GM18907 (cell line): ENCODE data around the gene RASAL1.
A peak's percentile ranks its signal among the peaks of the same experiment; 100 is the strongest.

ENCODE experiments used
- ATAC-seq: cut with Tn5 transposase; IDR thresholded peaks from one replicate; pipeline ENCODE4 v1.9.1; 2021; ENCODE audit warnings: mild to moderate bottlenecking, moderate library complexity; ENCODE audit not compliant: unreplicated experiment

The RASAL1 gene

DNA sequence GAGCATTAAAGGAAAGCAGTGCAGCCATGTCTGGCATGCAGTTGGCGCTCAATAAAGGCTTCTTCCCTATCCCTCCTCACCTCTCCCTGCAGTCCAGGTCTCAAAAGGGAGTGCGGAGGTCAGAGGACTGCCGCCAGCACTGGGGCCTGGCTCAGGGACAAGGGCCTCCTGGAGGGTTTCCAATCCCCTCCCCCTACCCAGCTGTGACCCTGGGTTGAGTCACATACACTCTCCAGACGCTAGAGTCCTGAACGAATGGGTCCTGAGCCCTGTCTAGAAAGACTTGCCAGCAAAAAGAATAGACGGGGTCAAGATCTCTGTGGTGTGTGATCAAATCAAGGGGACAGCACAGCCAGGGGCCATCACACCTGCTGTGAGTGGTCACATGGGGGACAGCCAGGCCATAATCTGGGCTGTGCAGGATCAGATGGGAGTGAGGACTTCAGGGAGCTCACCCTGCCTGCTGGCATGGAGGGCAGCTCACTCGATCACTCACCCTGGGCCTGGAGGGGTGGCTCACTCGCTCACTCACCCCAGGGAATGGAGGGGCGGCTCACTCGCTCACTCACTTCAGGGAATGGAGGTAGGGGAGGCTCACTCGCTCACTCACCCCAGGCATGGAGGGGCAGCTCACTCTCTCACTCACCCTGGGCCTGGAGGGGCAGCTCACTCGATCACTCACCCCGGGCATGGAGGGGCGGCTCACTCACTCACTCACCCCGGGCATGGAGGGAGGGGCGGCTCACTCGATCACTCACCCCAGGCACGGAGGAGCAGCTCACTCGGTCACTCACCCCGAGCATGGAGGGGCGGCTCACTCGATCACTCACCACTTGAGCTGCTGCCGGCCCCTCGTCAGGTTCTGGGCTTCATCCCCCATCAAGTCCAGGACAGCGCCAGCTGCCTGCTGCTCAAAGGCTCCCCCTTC is 26.8 kb upstream of the RASAL1 start:
- no peak for ATAC-seq

DNA sequence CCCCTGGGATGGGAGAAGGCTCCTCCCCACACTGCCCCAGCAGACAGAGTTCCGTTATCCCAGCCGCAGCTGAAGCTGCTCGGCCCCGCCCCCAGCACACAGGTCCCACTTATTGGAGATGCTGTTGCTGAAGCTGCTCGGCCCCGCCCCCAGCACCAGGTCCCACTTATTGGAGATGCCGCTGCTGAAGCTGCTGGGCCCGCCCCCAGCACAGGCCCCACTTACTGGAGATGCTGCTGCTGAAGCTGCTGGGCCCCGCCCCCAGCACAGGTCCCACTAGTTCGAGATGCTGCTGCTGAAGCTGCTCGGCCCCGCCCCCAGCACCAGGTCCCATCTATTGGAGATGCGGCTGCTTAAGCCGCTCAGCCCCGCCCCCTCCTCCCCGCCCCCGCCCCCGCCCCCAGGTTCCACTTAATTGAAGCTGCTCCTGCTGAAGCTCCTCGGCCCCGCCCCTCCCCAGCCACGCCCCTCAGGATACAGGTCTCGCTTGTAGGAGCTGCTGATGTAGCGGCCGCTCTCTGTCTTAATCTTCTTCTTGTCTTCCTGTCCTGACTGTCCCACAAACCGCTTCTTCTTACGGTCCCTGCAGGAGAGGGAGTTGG is 26.0 kb upstream of the RASAL1 start:
- no peak for ATAC-seq

DNA sequence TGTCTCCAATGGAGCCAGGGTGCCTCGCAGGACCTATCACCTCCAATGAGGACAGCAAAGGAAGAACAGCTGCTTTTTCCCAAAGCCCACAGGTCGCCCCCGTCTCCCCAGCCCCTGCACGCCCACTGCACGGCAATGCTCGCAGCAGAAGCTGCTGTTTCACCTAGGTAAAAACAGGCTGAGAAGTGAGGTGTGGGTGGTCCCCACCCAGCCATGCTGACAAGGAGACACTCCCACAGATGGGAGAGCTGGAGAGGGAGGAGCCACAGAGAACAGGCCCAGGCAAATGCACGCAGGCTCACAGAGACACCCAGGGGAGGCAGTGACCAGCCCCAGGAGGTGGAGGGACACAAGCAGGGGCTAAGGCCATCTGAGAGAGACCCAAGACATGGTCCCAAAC is 24.4 kb upstream of the RASAL1 start:
- ATAC-seq: no peak

DNA sequence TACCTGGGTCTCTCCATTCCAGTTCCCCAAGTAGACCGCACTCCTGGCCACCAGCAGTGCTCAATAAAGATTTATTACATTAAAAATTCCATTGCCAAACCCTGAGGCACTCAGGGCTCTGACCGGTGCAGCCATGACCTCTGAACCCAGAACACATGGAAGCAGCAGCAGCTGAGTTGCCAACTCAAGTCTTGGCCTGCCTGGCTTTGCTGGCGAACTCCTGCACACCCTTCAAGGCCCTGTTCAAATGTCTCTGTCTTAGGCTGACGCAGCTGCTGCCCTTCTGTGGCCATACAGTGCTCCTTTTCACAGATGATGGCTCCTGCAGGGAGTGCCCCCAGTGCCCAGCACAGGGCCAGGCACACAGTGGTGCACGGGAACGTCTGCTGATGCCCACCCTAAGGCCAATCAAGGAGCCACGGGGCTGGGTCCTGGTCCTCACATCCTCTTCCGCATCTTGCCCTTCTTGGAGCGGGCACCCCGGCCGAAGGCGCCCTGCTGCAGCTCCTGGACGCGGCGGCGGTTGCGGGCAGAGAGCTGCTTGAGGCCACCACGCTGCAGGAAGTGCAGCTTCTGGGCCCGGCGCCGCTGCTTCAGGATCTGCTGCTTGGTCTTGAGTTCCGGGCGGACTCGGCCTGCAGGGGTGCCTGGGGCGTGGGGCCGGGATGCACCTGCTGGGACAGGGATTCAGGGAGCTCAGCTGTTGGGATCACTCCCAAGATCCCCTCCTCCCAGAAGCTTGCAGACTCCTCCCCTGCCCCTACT is 23.1 kb upstream of the RASAL1 start:
- ATAC-seq: no peak

DNA sequence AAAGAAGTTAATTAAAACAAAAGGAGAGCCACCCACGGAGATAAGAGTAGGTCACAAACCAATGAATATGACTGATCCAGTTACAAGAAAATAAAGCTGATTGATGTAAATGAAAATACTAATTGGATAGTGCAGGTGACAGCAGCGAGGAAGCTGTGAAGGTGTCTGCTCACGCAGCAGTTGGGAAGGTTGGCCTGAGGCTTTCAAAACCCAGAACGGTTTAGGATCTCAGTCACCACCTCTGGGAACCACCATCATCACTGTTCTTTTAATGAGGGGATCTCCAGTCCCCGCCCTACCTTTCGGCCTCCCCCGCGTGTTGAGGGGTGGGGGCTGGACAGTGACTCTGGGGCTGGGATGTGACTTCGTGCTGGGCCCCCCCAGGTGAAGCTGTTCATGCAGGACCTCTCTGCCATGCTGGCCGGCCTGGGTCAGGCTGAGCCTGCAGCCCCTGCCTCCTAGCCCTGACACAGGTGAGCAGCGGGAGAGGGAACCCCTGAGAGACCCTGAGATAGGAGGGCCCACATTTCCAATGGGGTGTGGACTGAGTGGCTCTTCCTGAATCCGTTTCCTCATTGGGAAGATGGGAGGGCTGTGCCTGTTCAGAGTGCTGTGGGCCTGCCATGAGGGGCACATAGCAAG is 21.8 kb upstream of the RASAL1 start:
- ATAC-seq: no peak

DNA sequence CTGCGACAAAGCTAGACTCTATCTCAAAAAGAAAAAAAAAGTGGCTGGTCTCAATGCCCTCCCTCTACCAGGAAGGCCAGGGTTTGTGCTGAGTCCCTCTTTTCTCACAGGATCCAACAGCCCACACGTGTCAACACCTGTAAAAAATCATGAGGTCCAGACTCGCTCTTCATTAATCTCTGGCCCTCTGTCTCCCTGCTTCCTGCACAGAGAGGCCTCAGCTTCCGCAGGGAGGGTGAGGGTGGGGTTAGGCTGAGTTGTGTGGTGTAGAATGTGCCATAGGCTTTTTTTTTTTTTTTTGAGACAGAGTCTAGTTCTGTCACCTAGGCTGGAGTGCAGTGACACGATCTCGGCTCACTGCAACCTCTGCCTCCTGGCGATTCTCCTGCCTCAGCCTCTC is 20.1 kb upstream of the RASAL1 start:
- ATAC-seq: no peak

DNA sequence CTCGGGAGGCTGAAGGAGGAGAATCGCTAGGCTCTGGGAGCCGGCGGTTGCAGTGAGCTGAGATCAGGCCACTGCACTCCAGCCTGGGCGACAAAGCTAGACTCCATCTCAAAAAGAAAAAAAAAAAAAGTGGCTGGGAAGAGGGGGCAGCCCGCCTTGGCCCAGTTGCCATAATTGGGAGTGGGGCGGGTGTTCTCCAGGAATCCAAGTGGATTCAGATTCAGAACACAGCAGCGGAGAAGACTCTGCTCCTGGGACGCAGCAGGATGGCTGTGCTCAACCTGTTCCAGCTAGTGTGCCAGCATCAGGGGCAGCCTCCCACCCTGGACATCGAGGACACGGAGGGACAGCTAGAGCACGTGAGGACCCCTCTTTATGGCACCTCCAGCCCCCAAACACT is 19.5 kb upstream of the RASAL1 start:
- no peak for ATAC-seq

DNA sequence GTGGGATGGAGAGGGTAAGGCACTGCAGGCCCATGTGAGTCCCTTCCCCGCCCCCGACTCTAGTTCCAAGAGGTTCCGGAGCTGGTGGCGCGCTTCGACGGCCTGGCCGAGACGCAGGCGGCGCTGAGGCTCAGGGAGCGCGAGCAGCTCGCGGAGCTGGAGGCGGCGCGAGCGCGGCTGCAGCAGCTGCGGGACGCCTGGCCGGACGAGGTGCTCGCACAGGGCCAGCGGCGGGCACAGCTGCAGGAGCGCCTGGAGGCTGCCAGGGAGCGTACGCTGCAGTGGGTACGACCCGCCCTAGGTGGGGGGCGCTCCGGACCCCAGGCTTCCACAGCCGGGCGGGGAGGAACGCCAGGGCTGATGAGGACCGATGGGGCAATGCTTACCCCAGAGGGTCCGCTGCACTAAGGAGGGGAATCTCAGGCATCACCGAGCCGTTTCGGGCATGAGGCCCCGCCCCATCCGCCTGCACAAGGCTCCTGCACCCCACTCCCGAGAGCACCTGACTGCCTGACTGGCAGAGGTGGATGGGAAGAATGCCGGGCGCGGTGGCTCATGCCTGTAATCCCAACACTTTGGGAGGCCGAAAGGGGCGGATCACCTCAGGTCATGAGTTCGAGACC is 18.9 kb upstream of the RASAL1 start:
- ATAC-seq: no peak

DNA sequence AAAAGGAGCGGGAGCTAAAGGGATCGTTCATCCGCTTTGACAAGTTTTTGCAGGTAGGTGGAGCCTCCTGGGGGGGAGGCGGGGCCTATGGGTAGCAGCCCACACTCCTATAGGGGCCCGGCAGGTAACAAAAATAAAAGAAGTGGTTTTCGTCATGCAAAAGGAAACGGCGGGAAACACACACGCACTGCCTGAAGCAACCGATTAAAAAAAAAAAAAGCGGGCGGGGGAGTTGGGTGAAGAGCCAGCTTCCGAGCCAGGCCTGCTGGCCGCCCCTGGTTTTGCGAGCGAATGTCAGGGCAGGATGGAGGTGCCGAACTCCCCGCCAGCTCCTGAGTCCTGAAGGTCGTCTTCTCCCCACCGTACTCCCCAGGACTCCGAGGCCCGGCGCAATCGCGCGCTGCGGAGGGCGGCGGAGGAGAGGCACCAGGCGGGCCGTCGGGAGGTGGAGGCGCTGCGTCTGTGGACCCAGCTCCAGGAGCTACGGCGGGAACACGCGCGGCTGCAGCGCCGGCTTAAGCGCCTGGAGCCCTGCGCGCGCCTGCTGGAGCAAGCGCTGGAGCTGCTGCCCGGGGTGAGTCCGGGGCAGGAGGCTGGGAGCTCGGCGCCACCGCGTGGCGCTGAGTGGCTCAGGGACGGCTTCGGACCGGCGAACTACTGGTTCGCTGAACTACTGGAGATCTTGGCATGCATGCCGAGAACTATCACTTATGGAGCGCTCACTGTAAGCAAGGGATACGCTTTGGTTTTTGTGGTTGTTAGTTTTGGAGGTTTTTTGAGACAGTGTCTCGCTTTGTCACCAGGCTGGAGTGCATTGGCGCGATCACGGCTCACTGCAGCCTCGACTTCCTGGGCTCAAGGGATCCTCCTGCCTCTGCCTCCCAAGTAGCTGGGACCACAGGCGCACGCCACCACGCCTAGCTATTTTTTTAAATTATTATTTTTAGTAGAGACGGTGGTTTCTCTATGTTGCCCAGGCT is 17.6 kb upstream of the RASAL1 start:
- peak; percentile 44 for ATAC-seq

DNA sequence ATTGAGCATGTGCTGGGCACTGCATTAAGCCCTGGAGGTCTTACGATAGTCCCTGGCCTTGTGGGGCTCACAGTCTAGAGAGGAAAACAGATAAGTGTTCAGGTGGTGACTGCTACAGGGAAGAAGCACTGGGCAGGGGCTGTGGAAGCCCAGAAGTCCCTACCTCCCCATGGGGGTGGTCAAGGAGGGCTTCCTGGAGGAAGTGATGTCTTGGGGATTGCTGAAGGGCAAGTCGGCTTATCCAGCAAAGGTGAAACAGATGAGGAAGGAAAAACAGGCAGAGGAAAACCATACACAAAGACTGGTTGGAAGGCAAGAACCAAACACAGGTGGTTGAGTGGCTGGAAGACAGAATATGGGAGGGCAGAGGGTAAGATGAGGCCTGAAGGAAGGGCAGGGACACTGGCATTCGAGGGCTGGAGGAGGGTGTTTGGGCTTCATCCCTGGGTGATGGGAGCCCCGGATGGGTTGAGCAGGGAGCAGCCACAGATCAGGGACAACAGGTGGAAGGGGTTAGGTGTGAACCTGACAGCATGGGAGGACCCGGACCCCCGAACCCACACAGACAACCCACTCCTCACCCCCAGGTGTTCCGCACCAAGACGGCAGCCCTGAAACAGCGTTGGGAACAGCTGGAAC is 16.8 kb upstream of the RASAL1 start:
- no peak for ATAC-seq

DNA sequence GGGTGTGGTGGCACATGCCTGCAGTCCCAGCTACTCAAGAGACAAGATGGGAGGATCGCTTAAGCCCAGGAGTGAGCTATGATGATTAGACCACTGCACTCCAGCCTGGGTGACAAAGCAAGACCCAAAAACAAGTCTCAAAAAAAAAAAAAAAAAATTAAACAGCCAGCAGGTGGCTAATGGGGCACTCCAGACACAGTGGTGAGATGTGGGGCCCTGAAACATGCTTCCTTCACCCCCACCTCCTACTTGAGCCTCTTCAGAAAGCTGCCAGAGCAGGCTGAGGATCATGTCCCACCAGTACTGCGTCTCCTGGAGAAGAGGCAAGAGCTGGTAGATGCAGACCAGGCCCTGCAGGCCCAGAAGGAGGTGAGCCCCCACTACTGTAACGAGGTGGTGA is 16.1 kb upstream of the RASAL1 start:
- no peak for ATAC-seq

DNA sequence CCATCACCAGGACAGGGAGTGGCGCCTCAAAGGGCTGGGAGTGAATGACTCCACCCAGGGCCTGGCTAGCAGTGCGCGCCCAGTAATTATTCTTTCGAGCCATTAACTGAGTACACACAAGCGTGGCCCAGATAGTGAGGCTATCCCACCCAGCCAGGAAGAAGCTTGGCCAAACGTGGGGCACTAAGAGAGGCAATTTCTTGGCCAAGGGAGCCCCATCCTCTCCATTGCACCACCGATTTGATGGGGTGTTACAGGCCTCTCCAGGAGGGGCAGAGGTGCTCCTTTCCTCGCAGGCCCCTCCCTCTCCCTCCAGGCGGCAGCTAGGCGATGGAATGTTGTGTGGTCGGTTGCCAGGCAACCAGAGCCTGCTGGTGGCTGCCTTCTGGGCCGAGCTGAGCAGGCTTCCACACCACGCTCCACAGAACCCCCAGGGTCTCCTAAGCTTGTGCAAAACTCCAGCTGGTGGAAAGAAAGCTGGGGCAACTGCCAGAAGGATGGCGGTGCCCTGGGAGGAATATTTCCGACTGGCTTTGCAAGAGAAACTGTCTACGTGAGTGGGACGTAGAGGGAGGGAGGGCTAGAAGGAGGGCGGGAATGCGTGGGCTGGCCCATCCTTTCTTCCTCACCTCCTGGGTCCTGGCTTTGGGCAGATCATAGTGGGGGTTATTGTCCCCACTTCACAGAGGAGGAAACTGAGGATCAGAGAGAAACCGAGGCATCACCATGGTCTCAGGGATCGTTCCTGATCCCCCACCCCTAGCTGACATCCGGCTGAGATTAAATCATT is 14.0 kb upstream of the RASAL1 start, which contains the start of gene CFAP73:
Gene CFAP73, plus strand, starts transcription at position 364 of the 790 bp plus-strand sequence. Its CDS starts 134 bp downstream, at position 498.
- ATAC-seq: no peak

DNA sequence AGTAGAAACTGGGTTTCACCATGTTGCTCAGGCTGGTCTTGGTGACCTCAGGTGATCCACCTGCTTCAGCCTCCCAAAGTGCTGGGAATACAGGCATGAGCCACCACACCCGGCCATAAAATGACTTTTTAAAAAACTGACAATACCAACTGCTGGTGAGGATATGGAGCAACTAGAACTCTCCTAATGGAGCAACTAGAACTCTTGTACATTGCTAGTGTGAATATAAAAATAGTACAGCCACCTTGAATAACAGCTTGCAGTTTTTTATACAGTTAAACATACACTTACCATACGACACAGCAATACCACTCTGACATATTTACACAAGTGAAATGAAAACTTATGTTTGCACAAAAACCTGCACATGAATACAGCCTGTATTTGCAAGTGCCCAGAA is 11.4 kb upstream of the RASAL1 start:
- ATAC-seq: no peak

DNA sequence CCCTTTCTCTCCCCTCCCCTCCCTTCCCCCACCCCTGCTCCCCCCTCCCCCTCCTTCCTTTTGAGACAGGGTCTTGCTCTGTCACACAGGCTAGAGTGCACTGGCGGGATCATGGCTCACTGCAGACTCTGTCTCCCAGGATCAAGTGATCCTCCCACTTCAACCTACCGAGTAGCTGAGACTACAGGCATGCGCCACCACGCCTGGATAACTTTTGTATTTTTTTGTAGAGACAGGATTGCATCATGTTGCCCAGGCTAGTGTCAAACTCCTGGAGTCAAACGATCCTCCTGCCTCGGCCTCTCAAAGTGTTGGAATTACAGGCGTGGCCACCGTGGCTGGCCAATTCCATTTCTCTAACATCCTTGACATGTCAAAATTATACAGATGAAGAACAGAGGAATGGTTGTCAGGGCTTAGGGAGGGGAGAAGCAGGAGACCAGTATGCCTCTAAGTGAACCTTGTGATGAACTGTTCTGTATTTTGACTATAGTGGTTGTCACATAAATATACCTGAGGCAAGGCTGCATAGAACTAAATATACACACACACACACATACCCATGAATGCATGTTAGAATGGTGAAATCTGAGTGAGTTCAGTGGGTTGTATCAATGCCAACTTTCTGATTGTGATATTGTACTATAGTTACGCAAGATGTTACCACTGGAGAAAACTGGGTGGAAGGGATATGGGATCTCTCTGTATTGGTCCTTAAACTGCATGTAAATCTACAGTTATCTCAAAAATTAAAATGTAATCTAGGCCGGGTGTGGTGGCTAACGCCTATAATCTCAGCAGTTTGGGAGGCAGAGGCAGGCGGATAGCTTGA is 10.4 kb upstream of the RASAL1 start:
- no peak for ATAC-seq

DNA sequence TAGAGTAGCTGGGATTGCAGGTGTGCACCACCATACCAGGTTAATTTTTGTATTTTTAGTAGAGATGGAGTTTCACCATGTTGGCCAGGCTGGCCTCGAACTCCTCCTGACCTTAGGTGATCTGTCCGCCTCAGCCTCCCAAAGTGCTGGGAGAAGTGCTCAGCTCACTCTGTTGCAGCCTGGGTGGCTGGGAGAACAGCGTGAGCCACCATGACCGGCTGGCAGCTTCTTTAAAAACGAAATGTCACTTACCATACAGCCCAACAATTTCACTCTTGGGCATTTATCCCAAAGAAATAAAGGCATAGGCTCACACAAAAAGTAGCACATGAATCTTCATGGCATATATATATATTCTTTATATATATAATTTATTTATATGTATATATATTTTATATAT is 9.2 kb upstream of the RASAL1 start:
- no peak for ATAC-seq

DNA sequence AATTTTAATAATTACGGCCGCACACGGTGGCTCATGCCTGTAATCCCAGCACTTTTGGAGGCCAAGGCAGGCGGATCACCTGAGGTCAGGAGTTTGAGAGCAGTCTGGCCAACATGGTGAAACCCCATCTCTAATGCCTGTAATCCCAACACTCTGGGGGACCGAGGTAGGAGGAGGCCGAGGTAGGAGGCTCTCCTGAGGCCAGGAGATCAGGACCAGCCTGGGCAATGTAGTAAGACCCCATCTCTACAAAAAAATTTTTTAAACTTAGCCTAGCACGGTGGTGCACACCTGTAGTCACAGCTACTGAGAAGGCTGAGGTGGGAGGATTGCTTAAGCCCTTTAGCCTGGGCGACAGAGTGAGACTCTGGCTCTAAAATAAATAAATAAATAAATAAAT is 8.4 kb upstream of the RASAL1 start:
- ATAC-seq: no peak

DNA sequence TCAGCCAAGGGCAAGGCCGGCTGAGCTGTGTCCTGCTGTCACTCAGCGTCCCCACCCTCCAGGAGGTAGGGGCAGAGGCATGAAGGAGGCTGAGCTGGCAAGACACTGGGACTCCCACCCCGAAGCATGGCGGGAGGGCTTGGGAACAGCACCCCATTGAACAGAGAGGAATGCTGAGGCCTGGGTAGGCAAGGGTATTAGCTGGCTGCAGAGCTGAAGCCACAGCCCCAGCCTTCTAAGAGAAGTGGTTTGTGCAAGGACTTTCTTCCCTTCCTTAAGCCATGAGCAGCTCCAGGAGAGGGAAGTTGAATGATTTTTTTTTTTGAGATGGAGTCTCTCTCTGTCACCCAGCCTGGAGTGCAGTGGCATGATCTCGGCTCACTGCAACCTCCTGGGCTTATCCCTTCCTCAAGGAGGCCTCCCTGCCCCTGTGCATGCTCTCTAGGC is 7.3 kb upstream of the RASAL1 start:
- ATAC-seq: no peak
